CD14-positive monocyte (primary cell): ENCODE data around the gene PLEKHA8. TPM values are rescaled to one million over a fixed set of nuclear protein-coding genes. Genes with fewer than 3 reads are reported as not detected.

Experiments
- DNase-seq, 3 donors: peaks; one replicate each; pipeline ENCODE4 v3.0.0-alpha.2; 2011 to 2022
- H2AFZ ChIP-seq: 2 replicates; pipeline ENCODE4 v1.6.0; 2012; ENCODE audit warnings: mild to moderate bottlenecking, low read depth, low read length, inconsistent platforms; ENCODE audit not compliant: insufficient read depth, poor library complexity, severe bottlenecking
- H3K27ac ChIP-seq, 2 donors: 1 replicate in 1 of 2; 2 replicates in 1 of 2; pipeline ENCODE4 v1.5.1; 2012 to 2013; ENCODE audit warnings: low read length in 2 of 2, control low read depth in 1 of 2, inconsistent platforms in 1 of 2, low read depth in 1 of 2, mild to moderate bottlenecking in 1 of 2
- H3K27me3 ChIP-seq, 2 donors: one replicate each; pipeline versions ENCODE4 v1.6.0 to v1.6.1; 2011 to 2013; ENCODE audit warnings: low read length in 2 of 2; ENCODE audit not compliant: control insufficient read depth in 2 of 2, insufficient read depth in 2 of 2
- H3K36me3 ChIP-seq, 2 donors: replicated peaks in 1 of 2; 1 replicate in 1 of 2; 2 replicates in 1 of 2; pipeline versions ENCODE4 v1.5.1 to v1.6.1; 2012 to 2013; ENCODE audit warnings: low read length in 2 of 2, control low read depth in 1 of 2, inconsistent platforms in 1 of 2, mild to moderate bottlenecking in 1 of 2; ENCODE audit not compliant: insufficient read depth in 2 of 2, control insufficient read depth in 1 of 2
- H3K4me1 ChIP-seq, 2 donors: 1 replicate in 1 of 2; 2 replicates in 1 of 2; pipeline versions ENCODE4 v1.5.1 to v1.6.1; 2012 to 2013; ENCODE audit warnings: low read length in 2 of 2, control low read depth in 1 of 2, inconsistent platforms in 1 of 2, mild to moderate bottlenecking in 1 of 2, moderate library complexity in 1 of 2; ENCODE audit not compliant: insufficient read depth in 2 of 2, control insufficient read depth in 1 of 2
- H3K4me2 ChIP-seq: replicated peaks from 2 replicates; pipeline ENCODE3; 2012; ENCODE audit warnings: low read length, moderate library complexity, mild to moderate bottlenecking; ENCODE audit not compliant: poor library complexity, severe bottlenecking; ENCODE audit errors: extremely low read depth
- H3K4me3 ChIP-seq, 3 experiments: fragments of 200-600 bp in 1 of 3; sonication (generic) in 1 of 3; replicated peaks in 1 of 3; 1 replicate in 2 of 3; 2 replicates in 1 of 3; pipeline ENCODE4 v1.5.1; 2011 to 2013; ENCODE audit warnings: low read length in 3 of 3, mild to moderate bottlenecking in 3 of 3, control low read depth in 2 of 3, low read depth in 2 of 3, inconsistent platforms in 1 of 3, moderate library complexity in 1 of 3
- H3K79me2 ChIP-seq: 2 replicates; pipeline ENCODE4 v1.6.0; 2012; ENCODE audit warnings: mild to moderate bottlenecking, control low read depth, inconsistent platforms, low read length, moderate library complexity; ENCODE audit not compliant: insufficient read depth
- H3K9ac ChIP-seq: 2 replicates; pipeline ENCODE4 v1.6.0; 2017; ENCODE audit warnings: low read length, mild to moderate bottlenecking; ENCODE audit not compliant: insufficient read depth, poor library complexity, severe bottlenecking
- H3K9me3 ChIP-seq, 2 donors: replicated peaks in 1 of 2; 1 replicate in 1 of 2; 2 replicates in 1 of 2; pipeline versions ENCODE4 v1.5.1 to v1.6.1; 2012 to 2013; ENCODE audit warnings: low read length in 2 of 2, control low read depth in 1 of 2; ENCODE audit not compliant: control insufficient read depth in 1 of 2, insufficient read depth in 1 of 2
- H4K20me1 ChIP-seq: 2 replicates; pipeline ENCODE4 v1.6.0; 2012; ENCODE audit warnings: mild to moderate bottlenecking, low read length, control low read depth, moderate library complexity; ENCODE audit not compliant: insufficient read depth
- H3K27ac Mint-ChIP-seq, 7 donors: one replicate each; pipeline ENCODE4 v1.8.0; 2020; ENCODE audit warnings: mild to moderate bottlenecking in 7 of 7, mixed read lengths in 7 of 7, moderate library complexity in 6 of 7, inconsistent platforms in 2 of 7
- H3K27me3 Mint-ChIP-seq, 3 donors: one replicate each; pipeline ENCODE4 v1.8.0; 2021 to 2022; ENCODE audit warnings: low read depth in 3 of 3, mild to moderate bottlenecking in 3 of 3, mixed read lengths in 3 of 3, moderate library complexity in 3 of 3, inconsistent platforms in 1 of 3
- H3K36me3 Mint-ChIP-seq, 2 donors: one replicate each; pipeline ENCODE4 v1.8.0; 2020; ENCODE audit warnings: mixed read lengths in 2 of 2, inconsistent platforms in 1 of 2, mild to moderate bottlenecking in 1 of 2
- H3K4me1 Mint-ChIP-seq: one replicate; pipeline ENCODE4 v1.8.0; 2020; ENCODE audit warnings: mild to moderate bottlenecking, mixed read lengths
- H3K4me3 Mint-ChIP-seq, 2 donors: one replicate each; pipeline ENCODE4 v1.8.0; 2020; ENCODE audit warnings: mild to moderate bottlenecking in 2 of 2, mixed read lengths in 2 of 2, moderate library complexity in 1 of 2
- H3K9me3 Mint-ChIP-seq, 7 donors: one replicate each; pipeline ENCODE4 v1.8.0; 2020 to 2022; ENCODE audit warnings: mixed read lengths in 7 of 7, mild to moderate bottlenecking in 6 of 7, moderate library complexity in 6 of 7, inconsistent platforms in 2 of 7
- CTCF ChIP-seq: fragments of 200-600 bp; IDR thresholded peaks from one replicate; pipeline ENCODE4 v1.8.0; 2022; ENCODE audit warnings: antibody characterized with exemption, mild to moderate bottlenecking
- WGBS: methylation state at CpG from one replicate; pipeline ENCODE4 v1.1.5; 2013; ENCODE audit warnings: missing lambda C conversion rate; ENCODE audit not compliant: insufficient coverage; 5-methylcytosine and 5-hydroxymethylcytosine counted together
- intact Hi-C, 2 donors: fragments of 100-400 bp; cut with micrococcal nuclease; formaldehyde crosslinking; loops; one replicate each; pipeline versions ENCODE4 v1.15.0 to v1.15.1; 2023
- polyA plus RNA-seq, 3 donors: library from polyadenylated mRNA; depleted of rRNA in 1 of 3; unstranded in 2 of 3; stranded (reverse) in 1 of 3; fragments of 300-500 nt in 2 of 3; fragments of >200 nt in 1 of 3; fragmentation: Illumina TruSeq in 2 of 3; gene quantifications; 1 replicate in 2 of 3; 2 replicates in 1 of 3; pipeline ENCODE4 v1.2.3, GENCODE V29; 2012 to 2021

The PLEKHA8 gene
- polyA plus RNA-seq, 3 donors = 2.4 to 2.7 (median 2.6) TPM

DNA sequence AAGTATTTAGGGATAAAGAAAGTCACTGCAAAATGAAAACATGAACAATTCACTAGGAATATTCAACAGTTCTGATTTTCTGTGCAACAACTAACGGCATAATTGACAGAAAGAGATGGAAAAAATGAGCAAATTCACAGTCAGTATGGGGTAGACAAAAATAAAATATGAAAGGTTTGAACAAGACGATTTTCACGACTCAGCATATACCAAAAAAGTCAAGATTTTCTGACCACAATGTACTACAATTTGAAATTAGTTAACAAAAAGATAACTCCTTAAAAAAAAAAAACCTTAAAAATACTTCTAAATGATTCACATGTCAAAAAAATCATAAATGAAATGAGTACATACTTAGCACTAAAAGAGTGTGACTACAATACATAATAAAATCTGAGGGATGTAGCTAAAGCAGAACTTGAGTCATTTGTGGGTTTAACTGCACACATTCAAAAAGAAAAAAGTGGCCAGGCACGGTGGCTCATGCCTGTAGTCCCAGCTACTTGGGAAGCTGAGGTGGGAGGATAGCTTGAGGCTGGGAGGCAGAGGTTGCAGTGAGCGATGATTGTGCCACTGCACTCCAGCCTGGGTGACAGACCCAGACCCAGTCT is 84.0 kb downstream of the PLEKHA8 start:
- intact Hi-C loops = no loop called here
- Mint-ChIP-seq H3K4me3 (no peak overlapping the region), H3K27ac (no peak overlapping the region), H3K36me3 (peaks cover 0 to 2% of the 10 kb centered on the region in 2 donors), H3K9me3 (peaks cover 13 to 31% (median 21%) of the 10 kb centered on the region in 7 donors), H3K27me3 (peaks cover 0 to 2% (median 0%) of the 10 kb centered on the region in 3 donors), H3K4me1 (no peaks in the 10 kb centered on the region)
- no peaks in the 10 kb centered on the region for H4K20me1 ChIP-seq
- 100% methylated on average over 1 of the region's 5 CpGs for WGBS
- DNase-seq = no peak
- H3K4me2 ChIP-seq = no peak overlapping the region
- no peaks in the 10 kb centered on the region for H3K27me3 ChIP-seq
- H3K4me3 ChIP-seq = no peak overlapping the region
- H3K27ac ChIP-seq = no peak overlapping the region
- H3K36me3 ChIP-seq = no peaks in the 10 kb centered on the region
- peaks cover 16 to 20% of the 10 kb centered on the region in 2 donors for H3K9me3 ChIP-seq
- TF ChIP-seq CTCF = no peak
- H3K4me1 ChIP-seq = no peaks in the 10 kb centered on the region
- no peaks in the 10 kb centered on the region for H3K79me2 ChIP-seq
- H2AFZ ChIP-seq = no peak overlapping the region
- H3K9ac ChIP-seq = no peak overlapping the region

DNA sequence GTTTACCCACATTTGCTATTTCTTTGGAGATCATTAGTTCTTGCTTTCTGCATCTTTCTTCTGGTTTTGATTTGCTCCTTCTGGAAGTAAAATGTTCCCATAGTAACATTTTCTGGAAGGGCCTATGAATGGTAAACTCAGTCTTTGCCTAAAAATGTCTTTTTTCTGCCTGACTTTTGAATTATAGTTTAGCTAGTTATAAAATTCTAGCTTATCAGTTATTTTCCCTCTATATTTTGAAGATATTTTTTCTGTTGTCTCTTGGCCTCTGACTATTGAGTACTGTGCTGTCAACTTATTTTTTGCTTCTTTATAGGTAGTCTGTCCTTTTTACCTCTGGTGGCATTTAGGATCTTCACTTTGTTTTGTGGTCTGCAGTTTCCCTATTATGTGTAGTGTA is 84.9 kb downstream of the PLEKHA8 start:
- H3K36me3 ChIP-seq = no peaks in the 10 kb centered on the region
- no peak overlapping the region for H3K27ac Mint-ChIP-seq
- H3K9me3 Mint-ChIP-seq = peaks cover 13 to 30% (median 19%) of the 10 kb centered on the region in 7 donors
- H3K4me1 ChIP-seq = no peaks in the 10 kb centered on the region
- no peaks in the 10 kb centered on the region for H3K4me1 Mint-ChIP-seq
- H3K36me3 Mint-ChIP-seq = peaks cover 0 to 2% of the 10 kb centered on the region in 2 donors
- TF ChIP-seq CTCF = no peak
- H3K9me3 ChIP-seq = peaks cover 16% of the 10 kb centered on the region in 2 donors
- peaks cover 0 to 2% (median 0%) of the 10 kb centered on the region in 3 donors for H3K27me3 Mint-ChIP-seq
- DNase-seq = no peak
- H3K27ac ChIP-seq = no peak overlapping the region
- no peak overlapping the region for H3K4me2 ChIP-seq
- no peak overlapping the region for H3K4me3 ChIP-seq
- no peak overlapping the region for H3K4me3 Mint-ChIP-seq
- no peaks in the 10 kb centered on the region for H3K79me2 ChIP-seq
- intact Hi-C loops = no loop called here
- H4K20me1 ChIP-seq = no peaks in the 10 kb centered on the region
- H2AFZ ChIP-seq = no peak overlapping the region
- H3K9ac ChIP-seq = no peak overlapping the region
- no peaks in the 10 kb centered on the region for H3K27me3 ChIP-seq
